NCI-H146 (cell line): ENCODE data around the gene KCTD13.
"Not testable (repeated sequence)": the region's sequence is repeated elsewhere in the genome, so short reads cannot be mapped to it uniquely, and the experiment has no call there.

Experiments used
- DNase-seq: peaks from one replicate; lab custom pipeline; 2025; lab: John Stamatoyannopoulos, UW

The KCTD13 gene, protein sequence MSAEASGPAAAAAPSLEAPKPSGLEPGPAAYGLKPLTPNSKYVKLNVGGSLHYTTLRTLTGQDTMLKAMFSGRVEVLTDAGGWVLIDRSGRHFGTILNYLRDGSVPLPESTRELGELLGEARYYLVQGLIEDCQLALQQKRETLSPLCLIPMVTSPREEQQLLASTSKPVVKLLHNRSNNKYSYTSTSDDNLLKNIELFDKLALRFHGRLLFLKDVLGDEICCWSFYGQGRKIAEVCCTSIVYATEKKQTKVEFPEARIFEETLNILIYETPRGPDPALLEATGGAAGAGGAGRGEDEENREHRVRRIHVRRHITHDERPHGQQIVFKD

DNA sequence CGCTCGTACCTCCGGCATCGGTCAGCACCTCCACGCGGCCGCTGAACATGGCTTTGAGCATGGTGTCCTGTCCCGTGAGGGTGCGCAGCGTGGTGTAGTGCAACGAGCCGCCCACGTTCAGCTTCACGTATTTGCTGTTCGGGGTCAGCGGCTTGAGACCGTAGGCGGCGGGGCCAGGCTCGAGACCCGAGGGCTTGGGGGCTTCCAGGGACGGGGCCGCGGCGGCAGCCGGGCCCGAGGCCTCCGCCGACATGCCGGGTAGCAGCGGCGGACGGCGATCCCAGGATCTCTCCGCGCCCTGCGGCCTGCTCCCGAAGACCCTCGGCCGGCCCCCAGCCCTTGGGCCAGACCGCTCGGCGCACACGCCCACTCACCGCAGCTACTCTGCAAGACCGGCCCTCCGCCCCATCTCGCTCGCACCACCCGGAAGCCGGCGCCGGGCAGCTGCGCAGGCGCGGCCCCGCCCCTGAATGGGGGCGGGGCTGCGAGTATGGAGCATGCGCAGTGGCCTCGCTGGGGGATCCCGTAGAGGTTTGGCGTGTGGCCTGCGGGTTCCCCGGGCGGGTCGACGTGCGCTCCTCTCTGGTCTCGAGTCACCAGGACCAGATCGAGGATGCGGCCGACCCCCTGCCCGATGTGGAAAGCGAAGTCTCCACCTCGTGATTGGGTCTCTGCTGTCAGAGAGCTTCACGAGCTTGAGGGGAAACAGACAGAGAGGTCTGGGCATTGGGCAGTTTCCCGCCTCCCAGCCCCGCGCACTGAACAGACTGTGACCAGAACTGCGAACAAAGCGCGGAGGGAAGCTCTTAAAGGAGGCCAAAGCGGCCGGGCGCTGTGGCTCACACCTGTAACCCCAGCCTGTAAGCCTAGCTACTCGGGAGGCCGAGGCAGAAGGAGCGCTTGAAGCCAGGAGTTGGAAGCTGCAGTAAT, at the start of gene KCTD13:
TSS of gene KCTD13 (minus strand) at position 446 of the 930 bp plus-strand sequence. CDS start at position 253, 193 bp downstream.
- peak; percentile 93 for DNase-seq

DNA sequence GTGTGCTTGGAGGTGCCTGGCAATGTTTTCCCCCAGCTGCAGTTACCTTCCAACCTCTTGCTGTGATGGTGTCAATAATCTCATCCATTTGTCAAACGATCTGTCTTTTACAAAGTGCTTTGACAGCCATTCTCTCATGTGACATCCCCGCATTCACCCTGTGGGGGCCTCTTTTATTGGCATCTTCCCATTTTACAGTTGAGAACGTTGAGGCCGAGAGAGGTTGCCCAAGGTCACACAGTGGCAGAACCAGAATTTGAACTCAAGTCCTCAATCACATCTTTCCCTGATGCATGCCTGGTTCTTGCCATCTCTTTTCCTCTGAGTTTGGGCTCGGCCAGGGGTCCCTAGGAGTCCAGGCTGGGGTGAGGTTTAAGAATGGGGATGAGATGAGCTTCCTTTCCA, 49.1 kb upstream of the KCTD13 start:
- no peak for DNase-seq

DNA sequence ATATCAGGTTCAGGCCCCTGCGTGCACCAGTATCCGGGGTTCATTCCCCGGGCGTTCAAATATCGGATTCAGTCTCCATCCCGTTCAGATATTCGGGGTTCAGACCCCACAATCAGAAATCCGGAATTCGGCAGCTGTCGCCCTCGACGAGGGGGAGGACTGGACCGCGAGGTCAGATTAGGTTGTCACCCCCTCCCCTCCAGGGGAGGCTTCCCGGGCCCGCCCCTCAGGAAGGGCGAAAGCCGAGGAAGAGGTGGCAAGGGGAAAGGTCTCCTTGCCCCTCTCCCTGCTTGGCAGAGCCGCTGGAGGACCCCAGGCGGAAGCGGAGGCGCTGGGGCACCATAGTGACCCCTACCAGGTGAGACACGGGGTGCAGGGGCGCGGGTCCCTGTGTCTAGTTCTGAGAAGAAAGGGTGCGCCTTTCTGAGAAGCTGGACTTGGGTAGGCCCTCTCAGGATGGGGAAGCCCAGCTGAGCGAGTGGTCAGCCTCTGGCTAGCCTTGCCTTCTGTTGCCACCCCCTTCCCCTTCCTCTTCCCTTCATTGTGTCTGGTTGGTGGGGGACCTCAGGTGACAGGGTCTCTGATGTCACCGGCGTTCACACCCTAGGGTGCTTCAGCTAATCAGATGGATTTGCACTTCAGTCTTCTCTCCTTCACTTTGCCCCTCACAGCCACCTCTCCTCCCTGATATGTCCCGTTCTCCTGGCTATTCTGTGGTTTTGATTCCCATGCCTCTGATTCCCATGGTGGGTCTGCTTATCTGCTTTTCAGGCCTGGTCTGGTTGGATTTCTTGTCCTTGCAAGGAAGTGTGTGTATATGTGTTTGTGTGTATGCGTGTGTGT, 48.5 kb upstream of the KCTD13 start:
- DNase-seq: peak; percentile 44

DNA sequence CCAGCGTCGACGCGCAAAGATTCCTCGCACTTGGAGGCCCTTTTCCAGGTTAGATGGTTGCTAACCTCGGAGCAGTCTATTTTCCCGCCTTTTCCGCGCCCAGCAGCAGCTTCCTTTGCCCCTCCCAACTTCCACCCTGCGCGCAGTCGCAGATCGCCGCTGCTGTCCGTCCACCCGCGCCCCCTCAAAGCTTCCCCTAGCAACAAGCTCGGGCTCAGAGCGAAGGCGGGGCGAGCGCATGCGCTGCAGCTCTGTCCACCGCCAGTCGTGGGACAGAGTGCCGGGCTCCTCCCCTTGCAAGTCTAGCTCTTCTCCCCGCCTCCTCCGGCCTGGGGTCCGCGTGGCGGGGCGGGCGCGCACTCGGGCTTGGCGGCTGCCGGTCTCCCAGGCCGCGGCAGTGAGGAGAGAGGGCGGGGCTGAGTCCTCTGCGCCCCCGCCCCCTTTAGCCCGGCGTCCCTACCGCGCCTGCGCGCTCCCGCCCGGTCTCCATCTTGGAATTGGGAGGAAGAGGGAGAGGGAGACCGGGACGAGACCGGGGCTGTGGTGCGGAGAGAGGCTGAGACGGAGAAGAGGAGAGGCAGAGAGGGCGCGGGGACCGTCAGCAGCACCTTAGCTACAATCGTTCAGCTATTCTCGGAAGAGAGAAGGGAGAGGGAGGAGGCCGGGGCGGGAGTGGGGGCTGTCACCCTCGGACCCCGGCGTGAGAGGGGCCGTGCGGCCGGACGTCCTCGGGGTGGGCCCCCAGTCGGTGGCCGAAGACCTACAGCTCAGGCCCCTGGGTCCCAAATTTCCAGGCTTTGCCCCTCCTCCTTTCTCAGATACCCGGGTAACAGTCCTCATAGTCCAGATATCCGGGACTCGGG, 47.6 kb upstream of the KCTD13 start, which contains the start of gene TAOK2:
TSS of gene TAOK2 (plus strand) at position 485 of the 863 bp plus-strand sequence. CDS start 3,905 bp downstream, outside the sequence.
- peak; percentile 100 for DNase-seq

DNA sequence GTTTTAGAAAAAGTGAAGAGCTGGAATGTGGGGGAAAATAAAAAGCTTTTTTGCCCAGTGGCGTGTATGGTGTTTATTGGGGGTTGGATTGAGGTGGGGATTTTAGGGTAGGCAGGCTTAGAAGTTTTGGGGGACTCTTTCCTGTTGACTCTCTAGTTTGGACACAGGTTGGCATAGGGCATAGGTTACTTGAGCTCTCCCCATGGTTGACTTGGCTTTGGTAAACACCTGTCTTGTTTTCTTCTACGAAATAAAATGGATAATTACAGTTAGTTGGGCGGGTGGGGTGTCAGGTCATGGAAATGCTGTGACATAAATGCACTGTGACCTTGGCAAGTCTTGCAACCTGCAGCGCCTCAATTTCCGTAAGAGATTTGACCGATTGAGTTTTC, 47.0 kb upstream of the KCTD13 start:
- no peak for DNase-seq

DNA sequence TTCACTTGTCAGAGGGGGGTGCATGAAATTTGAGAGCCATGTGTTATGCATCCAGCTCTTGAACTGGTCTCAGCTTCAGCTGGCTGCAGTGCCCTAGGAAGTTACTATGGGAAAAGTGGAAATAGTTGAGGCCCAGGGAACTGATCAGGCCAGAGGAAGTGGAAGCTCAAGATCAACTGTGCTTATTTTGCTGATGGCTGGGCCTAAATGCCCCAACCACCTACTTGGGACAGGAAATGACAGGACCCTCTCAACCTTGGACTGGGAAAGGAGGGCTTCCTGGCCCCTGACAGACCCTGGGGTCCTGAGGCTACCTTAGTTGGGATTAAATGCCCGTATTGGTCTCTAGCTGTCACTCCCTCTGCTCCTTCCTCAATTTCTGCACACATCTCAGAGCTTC, 46.5 kb upstream of the KCTD13 start:
- no peak for DNase-seq

DNA sequence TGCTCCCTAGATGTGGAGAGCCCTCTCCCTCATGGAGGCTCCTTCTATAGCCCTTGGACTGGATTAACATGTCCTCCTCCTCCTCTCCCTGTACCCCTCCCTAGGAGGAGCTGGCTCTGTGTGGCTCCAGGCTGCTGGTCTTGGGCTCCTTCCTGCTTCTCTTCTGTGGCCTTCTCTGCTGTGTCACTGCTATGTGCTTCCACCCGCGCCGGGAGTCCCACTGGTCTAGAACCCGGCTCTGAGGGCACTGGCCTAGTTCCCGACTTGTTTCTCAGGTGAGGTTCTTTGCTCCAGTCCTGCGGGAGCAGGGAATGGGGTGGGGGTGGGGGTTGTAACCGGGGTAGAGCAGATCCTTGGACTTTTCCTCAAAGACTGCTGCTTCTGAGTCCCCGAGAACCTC, 45.3 kb upstream of the KCTD13 start:
- DNase-seq: no peak

DNA sequence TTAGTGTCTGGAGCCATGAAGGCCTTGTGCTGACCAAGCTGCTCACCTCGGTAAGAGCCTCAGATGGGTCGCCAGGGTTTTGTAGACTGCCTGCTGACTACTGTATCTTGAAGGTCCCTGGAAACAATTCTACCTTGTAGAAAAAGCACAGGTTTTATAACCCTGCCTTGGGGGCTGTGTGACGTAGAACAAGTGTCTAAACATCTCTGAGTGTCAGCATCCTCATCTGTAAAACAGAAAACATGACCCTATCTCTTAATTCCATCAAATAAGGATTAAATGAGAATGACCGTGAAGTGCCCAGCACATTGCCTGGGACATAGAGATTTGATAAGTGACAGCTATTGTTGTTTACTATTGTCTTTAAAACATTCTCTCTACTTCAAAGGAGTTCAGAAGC, 42.2 kb upstream of the KCTD13 start:
- DNase-seq: no peak

DNA sequence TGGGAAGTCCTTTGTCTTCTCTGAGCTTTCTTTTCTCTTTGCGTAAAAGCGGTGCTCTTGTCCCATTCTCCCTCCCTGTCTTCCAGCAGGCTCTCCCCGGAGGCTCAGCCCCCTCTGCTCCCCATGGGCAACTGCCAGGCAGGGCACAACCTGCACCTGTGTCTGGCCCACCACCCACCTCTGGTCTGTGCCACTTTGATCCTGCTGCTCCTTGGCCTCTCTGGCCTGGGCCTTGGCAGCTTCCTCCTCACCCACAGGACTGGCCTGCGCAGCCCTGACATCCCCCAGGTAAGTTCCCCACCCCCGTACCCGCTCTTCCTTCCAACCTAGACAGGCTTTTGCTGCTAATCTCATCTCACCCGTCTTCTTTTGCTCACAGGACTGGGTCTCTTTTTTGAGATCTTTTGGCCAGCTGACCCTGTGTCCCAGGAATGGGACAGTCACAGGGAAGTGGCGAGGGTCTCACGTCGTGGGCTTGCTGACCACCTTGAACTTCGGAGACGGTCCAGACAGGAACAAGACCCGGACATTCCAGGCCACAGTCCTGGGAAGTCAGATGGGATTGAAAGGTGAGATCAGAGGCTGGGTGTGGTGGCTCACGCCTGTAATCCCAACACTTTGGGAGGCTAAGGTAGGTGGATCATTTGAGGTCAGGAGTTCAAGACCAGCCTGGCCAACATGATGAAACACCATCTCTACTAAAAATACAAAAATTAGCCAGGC, 37.2 kb upstream of the KCTD13 start:
- DNase-seq: no peak

DNA sequence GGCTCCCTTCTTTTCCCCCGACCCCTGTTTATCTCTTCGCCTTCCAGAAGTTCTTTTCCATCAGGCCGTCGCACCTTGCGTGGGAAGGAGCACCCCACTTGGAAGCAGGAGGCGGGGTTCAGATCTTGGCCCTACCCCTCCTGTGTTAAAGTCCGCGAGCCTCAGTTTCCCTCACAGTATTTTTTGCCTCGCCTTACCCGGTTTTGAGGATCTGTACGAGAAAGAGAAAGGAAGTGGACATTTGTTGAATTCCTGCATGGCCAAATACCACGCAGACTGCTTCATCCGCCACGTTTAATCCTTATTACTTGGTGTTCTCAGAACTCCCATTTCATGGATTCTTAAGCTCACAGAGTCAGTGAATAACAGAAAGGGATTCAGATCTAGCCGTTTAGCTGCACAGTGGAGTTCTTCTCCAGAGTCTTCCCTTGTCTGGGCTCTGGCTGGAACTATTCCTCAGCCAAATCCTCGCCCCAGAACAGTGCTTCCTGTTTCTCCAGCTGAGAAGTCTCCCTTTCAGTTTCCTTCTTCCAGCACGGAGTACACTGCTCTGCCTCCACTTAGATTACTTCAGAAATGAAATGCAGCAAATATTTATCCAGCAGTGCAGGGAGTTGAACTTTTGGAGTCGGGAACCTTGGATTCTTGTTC, 36.4 kb upstream of the KCTD13 start:
- DNase-seq: no peak

DNA sequence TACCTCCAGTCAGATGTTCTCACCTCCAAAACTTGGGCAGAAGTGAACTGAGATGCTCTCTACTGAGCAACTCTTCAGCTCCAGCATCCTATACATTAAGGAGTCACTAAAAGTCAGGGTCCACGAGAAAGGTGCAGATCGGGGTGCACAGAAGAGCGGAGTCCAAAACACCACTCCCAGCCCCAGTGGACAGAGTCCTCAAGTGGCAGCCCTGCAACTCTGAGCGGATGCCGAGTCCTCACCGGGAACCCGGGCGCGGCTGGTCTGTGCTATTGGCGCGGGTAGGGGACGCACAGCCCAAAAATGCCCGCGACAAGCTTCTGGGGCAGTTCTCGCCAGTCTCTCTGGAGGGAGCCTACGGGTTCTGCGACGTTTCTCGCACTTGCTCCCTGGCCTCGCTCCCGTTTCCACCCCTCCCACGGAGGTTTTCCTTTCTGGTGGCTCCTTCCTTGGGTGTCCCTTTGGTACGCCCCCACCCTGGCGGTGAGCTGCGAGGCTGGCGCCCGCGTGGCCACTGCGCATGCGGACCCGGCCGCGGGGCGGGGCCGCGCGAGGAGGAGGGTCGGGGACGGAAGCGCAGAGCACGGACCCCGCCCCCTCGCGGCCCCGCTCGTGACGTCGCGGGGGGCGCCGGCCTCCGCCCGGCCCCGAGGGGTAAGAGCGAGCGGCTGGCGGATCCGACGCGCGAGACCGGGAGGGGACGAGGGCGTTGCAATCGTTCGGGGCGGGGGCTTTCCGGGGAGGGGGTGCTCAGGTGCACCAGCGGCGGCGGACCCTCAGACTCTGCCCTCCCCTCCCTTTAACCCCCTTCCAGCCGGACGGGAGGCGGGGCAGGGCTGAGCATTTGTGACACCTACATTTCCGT, 35.7 kb upstream of the KCTD13 start, which contains the start of gene TMEM219:
TSS of gene TMEM219 (plus strand) at position 601 of the 865 bp plus-strand sequence. CDS start 1,065 bp downstream, outside the sequence.
- DNase-seq: peak; percentile 90

DNA sequence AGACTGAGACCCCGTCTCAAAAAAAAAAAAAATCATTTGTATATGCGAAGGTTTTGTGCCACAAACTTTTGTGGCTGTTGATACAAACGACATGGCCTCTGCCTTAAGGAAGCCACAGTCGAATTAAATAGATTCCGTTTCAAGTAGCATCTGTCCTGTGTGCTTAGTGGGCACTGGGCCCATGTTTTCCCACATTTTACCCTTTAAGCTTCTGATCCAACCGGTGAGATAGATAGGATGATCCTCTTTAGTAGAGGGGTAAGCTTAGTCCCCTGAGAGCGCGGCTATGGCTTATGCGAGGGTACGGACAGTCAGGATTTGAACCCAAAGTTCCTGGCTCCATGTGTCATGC, 35.1 kb upstream of the KCTD13 start:
- no peak for DNase-seq

DNA sequence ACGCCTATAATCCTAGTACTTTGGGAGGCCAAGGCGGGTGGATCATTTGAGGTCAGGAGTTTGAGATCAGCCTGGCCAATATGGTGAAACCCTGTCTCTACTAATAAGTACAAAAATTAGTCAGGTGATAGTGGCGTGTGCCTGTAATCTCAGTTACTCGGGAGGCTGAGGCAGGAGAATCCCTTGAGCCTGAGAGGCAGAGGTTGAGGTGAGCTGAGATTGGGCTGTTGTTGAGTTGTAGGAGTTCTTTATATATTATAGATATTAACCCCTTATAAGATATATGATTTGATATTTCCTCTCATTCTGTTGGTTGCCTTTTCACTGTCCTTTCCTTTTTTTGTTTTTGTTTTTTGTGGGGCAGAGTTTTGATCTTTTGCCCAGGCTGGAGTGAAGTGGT, 33.8 kb upstream of the KCTD13 start:
- not testable (repeated sequence) for DNase-seq

DNA sequence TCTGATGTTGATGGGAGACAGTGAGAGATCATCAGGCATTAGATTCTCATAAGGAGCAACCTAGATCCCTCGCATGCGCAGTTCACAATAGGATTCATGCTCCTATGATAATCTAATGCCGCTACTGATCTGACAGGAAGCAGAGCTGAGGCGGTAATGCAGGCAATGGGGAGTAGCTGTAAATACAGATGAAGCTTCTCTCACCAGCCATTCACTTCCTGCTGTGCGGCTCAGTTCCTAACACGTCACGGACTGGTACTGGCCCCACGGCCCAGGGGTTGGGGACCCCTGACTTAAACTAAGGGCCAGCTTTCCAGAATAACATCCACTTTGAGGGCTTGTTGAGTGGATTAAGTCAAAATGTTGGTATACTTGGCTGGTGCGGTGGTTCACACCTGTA, 33.3 kb upstream of the KCTD13 start:
- no peak for DNase-seq

DNA sequence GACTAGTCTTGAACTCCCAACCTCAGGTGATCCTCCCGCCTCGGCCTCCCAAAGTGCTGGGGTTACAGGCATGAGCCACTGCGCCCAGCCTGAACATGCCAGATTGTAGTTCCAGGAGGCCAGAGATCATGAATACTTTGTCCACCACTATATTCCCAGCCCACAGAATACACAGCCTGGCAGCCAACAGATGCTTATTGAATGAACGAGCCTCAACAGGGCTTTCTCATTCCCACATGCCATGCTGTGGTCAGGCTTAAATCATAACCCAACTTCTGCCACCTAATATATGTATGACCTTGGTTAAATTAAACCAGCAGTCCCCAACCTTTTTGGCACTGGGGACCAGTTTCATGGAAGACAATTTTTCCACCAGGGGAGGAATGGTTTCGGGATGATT, 32.7 kb upstream of the KCTD13 start:
- DNase-seq: no peak

DNA sequence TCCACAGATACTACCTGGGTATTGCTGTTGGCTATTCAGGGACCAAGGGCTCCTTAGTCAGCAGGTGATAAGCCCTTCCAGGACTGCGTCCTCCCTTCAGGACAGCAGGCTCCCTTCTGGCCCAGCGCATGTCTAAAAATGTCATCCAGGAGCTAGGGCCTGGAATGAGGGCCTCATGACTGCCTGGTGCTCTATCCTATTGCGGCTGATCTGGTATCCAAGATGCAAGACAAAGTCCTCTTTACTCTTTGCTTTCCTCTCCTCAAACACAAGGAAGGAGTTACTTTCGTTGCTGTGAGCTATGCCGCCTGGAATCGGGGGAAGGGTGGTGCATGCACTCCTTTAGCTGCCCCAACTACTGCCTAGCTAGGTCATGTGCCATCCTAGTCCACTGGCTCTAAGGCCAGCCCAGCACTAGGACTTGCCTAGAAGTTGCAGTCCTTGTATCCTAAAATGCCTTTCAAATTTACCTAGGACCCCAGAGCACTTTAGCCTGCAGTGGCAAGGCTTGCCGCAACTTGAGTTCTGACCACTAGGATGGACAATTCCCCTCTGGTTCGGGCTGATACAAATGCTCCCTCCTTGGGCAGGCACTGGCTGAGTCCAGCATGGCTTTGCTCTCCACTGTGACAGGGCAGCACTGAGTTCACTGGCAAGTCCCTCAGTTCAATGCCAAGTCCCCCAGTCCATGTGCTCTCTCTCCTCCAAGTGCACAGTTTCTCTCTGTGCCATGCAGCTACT, 25.8 kb upstream of the KCTD13 start:
- no peak for DNase-seq

DNA sequence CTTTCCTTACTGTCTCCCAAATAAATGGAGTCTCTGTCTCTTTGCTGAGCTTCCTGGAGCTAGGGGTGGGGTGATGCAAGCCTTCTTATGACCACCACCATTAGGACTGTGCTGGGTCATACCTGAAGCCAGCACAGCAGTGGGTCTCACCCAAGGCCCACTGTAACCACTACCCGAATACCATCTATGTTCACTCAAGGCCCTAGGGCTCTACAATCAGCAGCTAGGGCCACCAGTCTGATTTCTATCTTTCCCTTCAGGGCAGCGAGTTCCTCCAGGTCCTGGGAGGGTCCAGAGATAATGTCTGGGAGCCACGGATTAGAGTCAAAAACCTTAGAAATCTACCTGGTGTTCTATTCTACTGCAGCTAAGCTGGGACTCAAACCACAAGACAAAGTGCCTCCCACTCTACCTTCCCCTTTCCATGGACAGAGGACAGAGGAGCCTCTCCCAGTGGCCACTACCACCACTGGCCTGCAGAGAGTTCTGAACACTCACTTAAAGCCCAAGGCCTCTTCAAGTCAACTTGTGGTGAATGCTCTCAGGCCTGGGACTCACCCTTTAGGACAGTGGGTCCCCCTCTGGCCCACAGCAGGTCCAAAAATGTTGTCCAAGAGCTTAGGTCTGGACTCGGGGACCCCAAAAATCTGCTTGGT, 24.9 kb upstream of the KCTD13 start:
- DNase-seq: no peak

DNA sequence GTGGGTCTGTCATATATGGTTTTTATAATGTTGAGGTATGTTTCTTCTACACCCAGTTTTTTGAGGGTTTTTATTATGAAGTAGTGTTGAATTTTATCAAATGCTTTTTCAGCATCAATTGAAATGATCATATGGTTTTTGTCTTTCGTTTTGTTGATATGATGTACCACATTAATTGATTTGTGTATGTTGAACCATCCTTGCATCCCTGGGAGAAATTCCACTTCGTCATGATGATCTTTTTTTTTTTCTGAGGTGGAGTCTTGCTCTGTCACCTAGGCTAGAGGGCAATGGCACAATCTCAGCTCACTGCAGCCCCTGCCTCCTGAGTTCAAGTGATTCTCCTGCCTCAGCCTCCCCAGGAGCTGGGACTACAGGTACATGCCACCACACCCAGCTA, 21.9 kb upstream of the KCTD13 start:
- no peak for DNase-seq
